ENCODE results near the gene USP14.
"Not testable (repeated sequence)": the region's sequence is repeated elsewhere in the genome, so short reads cannot be mapped to it uniquely, and the experiment has no call there.

Gene USP14

GRCh38 chr18:158128-159036 is at the start of gene USP14:
Gene USP14, plus strand, starts transcription at chr18:158557. Its CDS starts 142 bp downstream, at chr18:158699.
- DNase-seq: peak; percentile 95 to 96 (median 96)

DNA sequence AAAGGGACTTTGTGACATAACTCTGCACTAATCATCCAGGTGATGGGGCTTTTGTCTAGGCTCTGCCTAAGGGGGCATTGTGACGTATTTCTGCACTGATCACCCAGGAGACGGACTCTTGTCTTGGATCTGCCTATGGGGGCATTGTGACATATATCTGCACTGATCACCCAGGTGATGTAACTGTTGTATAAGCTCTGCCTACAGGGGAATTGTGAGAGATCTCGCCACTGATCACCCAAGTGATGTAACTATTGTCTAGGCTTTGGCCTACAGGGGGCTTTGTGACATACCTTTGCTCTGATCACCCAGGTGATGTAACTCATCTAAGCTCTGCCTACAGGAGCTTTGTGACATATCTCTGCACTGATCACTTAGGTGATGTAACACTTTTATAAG is 49.7 kb upstream of the USP14 start:
- not testable (repeated sequence) for DNase-seq

GRCh38 chr18:109130-109921 is 49.0 kb upstream of the USP14 start:
- peak in 1 of 3 donors; percentile 5 for DNase-seq

- DNase-seq: not testable (repeated sequence)
Measured at GRCh38 chr18:109922-110261, 48.5 kb upstream of the USP14 start.

DNA sequence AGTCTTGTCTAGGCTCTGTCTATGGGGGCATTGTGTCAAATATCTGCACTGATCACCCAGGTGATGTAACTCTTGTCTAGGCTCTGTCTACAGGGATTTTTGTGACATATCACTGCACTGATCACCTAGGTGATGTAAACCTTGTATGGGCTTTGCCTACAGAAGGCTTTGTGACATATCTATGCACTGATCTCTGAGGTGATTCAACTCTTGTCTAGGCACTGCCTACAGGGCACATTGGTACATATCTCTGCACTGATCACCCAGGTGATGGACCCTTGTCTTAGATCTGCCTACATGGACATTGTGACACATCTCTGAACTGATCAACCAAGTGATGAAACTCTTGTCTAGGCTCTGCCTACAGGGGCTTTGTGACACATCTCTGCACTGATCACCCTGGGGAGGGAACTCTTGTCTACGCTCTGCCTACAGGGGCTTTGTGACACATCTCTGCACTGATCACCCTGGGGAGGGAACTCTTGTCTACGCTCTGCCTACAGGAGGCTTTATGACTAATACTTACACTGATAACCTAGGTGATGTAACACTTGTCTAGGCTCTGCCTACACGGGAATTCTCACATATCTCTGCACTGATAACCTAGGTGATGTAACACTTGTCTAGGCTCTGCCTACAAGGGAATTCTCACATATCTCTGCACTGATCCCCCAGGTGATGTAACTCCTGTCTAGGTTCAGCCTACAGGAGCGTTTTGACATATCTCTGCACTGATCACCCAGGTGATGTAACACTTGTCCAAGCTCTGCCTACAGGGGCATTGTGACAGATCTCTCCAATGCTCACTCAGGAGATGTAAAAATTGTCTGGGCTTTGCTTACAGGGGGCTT is 47.8 kb upstream of the USP14 start:
- DNase-seq: not testable (repeated sequence)

GRCh38 chr18:111306-112014 is 46.9 kb upstream of the USP14 start:
- peak; percentile 46 to 75 (median 59) for DNase-seq

DNA sequence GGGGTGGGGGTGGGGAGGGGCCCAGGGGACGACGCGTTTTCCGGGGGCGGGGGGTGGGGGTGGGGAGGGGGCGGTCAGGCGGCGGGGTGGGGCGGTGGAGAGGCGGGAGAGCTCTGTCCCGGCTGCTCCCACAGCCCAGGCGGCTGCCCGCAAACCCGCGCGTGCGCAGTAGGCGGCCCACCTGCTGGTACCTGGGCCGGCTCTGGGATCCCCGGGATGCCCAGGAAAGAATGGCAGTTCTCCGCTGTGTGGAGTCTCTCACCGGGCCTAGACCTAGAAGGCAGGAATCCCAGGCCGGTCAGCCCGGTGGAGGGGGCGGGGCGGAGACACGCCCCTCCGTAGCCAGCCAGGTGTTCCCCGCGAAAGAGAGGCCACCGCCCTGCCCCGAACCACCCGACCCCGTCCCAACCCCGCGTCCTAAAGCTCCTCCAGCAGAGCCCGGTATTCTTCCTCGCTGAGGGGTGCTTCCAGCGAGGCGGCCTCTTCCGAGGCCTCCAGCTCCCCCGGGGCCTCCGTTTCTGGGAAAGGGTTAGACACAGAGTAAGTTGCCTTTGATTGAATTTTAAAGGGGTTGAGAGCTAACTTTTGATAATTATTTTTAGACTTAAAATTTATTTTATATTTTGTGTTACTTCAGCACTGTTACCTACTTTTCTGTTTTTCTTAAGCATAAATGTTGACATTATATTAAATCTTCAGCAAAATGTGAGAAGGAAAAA is 46.2 kb upstream of the USP14 start:
- not testable (repeated sequence) for DNase-seq

DNA sequence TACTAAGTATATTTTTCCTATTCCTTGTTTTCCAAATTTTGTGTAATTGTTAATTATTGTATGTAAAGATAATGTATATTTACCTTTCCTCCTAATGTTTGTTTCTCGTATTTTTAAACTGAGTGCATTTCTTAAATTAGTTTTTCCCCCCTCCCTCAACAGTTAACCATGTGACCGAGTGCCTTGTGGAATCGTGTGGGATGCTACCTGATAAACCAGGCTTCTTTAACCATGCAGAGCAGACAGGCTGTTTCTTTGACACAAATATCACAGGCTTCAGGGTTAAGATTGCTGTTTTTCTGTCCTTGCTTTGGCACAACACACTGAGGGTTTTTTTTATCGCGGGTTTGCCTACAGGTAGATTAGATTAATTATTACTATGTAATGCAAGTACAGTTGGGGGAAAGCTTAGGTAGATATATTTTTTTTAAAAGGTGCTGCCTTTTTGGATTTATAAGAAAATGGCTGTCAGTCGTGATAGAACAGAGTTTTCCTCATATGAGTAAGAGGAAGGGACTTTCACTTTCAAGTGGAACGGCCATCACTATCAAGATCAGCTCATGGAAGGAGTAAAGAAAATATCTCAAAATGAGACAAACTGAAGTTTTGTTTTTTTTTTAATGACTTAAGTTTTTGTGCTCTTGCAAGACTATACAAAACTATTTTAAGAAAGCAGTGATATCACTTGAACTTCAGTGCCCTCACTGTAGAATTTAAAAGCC is 37.7 kb upstream of the USP14 start:
- DNase-seq: not testable (repeated sequence)

DNA sequence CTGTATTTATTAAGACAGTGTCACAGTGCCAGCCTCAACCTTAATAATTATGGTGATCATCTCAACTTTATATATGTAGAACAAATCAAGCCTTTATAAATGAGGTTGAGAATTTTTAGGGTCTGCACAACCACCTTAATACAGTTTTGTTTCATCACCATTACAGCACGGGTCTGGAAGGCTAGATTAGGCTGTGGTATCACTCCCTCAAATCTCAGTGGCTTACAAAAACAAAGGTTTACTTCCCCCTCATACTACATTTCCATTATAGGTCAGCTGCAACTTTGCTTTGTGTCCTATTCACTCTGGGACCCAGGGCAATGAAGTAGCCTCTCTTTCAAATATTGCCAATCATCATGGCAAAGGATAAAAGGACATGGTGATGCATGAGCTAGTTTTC is 23.3 kb upstream of the USP14 start:
- no peak for DNase-seq

- no peak for DNase-seq
Measured at GRCh38 chr18:136433-136832, 21.9 kb upstream of the USP14 start.

GRCh38 chr18:137327-137726 is 21.0 kb upstream of the USP14 start:
- no peak for DNase-seq

GRCh38 chr18:140670-141266 is 17.6 kb upstream of the USP14 start:
- no peak for DNase-seq

- DNase-seq: not testable (repeated sequence)
Measured at GRCh38 chr18:142624-143296, 15.6 kb upstream of the USP14 start.

- no peak for DNase-seq
Measured at GRCh38 chr18:148841-149240, 9.5 kb upstream of the USP14 start.

- no peak for DNase-seq
Measured at GRCh38 chr18:154151-154550, 4.2 kb upstream of the USP14 start.

DNA sequence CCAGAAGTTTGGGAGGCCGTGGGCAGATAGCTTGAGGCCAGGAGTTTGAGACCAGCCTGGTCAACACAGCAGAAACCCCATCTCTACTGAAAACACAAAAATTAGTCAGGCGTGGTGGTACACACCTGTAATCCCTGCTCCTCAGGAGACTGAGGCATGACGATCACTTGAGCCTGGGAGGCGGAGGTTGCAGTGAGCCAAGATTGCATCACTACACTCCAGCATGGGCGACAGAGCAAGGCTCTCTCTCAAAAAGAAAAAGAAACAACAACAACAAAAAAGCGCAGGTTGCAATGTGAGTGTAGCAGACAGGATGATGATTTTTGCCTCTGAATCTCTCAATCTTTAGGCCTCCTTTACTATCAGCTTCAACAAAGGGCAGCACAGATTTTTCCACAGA is 2.7 kb upstream of the USP14 start:
- no peak for DNase-seq

GRCh38 chr18:156514-157230 is 1.7 kb upstream of the USP14 start:
- no peak for DNase-seq

- peak; percentile 5 to 29 (median 9) for DNase-seq
Measured at GRCh38 chr18:159037-159652, 788 bp downstream of the USP14 start.

- DNase-seq: no peak
Measured at GRCh38 chr18:159933-160332, 1.6 kb downstream of the USP14 start.

Data from suppressor macrophage treated with lipopolysaccharide for 1 hour (primary cell).